Activated B cell treated with CpG ODN at 0.5 μM for 24 hours (primary cell): ENCODE data around the gene EFCAB8. TPM values are rescaled to one million over a fixed set of nuclear protein-coding genes. Genes with fewer than 3 reads are reported as not detected.

ENCODE experiments used
- ATAC-seq: fragments of 200-7000 bp; cut with Tn5 transposase; one replicate; pipeline ENCODE4 v1.10.0; 2021; ENCODE audit warnings: low read depth, mild to moderate bottlenecking, moderate library complexity
- CTCF ChIA-PET: fragments of 350-600 bp; sonication (Branson Sonifier 250); formaldehyde crosslinking; loops from one replicate; lab custom pipeline; 2021; ENCODE audit warnings: antibody characterized with exemption; lab: Charles Lee
- POLR2A ChIA-PET: fragments of 350-600 bp; sonication (Branson Sonifier 250); formaldehyde crosslinking; loops from one replicate; lab custom pipeline; 2021; ENCODE audit warnings: antibody characterized with exemption; lab: Charles Lee
- DNase-seq: peaks from one replicate; pipeline ENCODE4 v3.0.0; 2022
- H3K27ac Mint-ChIP-seq: one replicate; pipeline ENCODE4 v1.8.0; 2020; ENCODE audit warnings: mixed read lengths
- H3K27me3 Mint-ChIP-seq: one replicate; pipeline ENCODE4 v1.8.0; 2021; ENCODE audit warnings: mixed read lengths
- H3K36me3 Mint-ChIP-seq: one replicate; pipeline ENCODE4 v1.8.0; 2021; ENCODE audit warnings: low read depth, mixed read lengths
- H3K4me1 Mint-ChIP-seq: one replicate; pipeline ENCODE4 v1.8.0; 2021; ENCODE audit warnings: mixed read lengths
- H3K4me3 Mint-ChIP-seq: one replicate; pipeline ENCODE4 v1.8.0; 2020; ENCODE audit warnings: mild to moderate bottlenecking, mixed read lengths
- H3K9me3 Mint-ChIP-seq: one replicate; pipeline ENCODE4 v1.8.0; 2020; ENCODE audit warnings: mixed read lengths
- CTCF ChIP-seq: fragments of 200-600 bp; IDR thresholded peaks from one replicate; pipeline ENCODE4 v1.8.0; 2022; ENCODE audit warnings: antibody characterized with exemption, mild to moderate bottlenecking
- intact Hi-C: fragments of 100-400 bp; cut with micrococcal nuclease; formaldehyde crosslinking; loops from one replicate; pipeline ENCODE4 v1.15.1; 2024
- total RNA-seq: library from RNA; stranded (reverse); gene quantifications from 2 replicates; pipeline ENCODE4 v1.2.3, GENCODE V29; 2022

EFCAB8 gene
- total RNA-seq, 1 donor from 2014 or later, result 0.71 TPM

GRCh38 chr20:32885185-32885584 lies 26.5 kb downstream of the EFCAB8 start:
- DNase-seq, result no peak

GRCh38 chr20:32885952-32886351 lies 27.2 kb downstream of the EFCAB8 start:
- Mint-ChIP-seq H3K9me3 (no peaks in the 10 kb centered on the region), H3K36me3 (no peaks in the 10 kb centered on the region), H3K4me1 (no peaks in the 10 kb centered on the region), H3K4me3 (no peak overlapping the region), H3K27ac (no peak overlapping the region), H3K27me3 (no peaks in the 10 kb centered on the region)
- ATAC-seq (no peak), DNase-seq (no peak)
- CTCF ChIA-PET, result no interaction called here
- POLR2A ChIA-PET, result no interaction called here
- no peak for TF ChIP-seq CTCF
- intact Hi-C loops, result no loop called here

More at GRCh38 chr20:32885185-32885584, 26.5 kb downstream of the EFCAB8 start:
- no peak for TF ChIP-seq CTCF
- Mint-ChIP-seq H3K4me1 (no peaks in the 10 kb centered on the region), H3K4me3 (no peak overlapping the region), H3K36me3 (no peaks in the 10 kb centered on the region), H3K9me3 (no peaks in the 10 kb centered on the region), H3K27ac (no peak overlapping the region), H3K27me3 (no peaks in the 10 kb centered on the region)
- ChIA-PET CTCF (interaction anchor here (0.6 kb wide), 1 partner anchor 30 kb away, joined by 3 read pairs; no protein-coding TSS in a partner anchor), POLR2A (no interaction called here)
- no peak for ATAC-seq
- intact Hi-C loops, result no loop called here

- TF ChIP-seq CTCF, result no peak
- CTCF ChIA-PET, result no interaction called here
- Mint-ChIP-seq H3K9me3 (no peaks in the 10 kb centered on the region), H3K4me1 (no peaks in the 10 kb centered on the region), H3K36me3 (no peaks in the 10 kb centered on the region), H3K27ac (no peak overlapping the region), H3K4me3 (no peak overlapping the region), H3K27me3 (no peaks in the 10 kb centered on the region)
- DNase-seq, result no peak
- POLR2A ChIA-PET, result no interaction called here
- intact Hi-C loops, result no loop called here
- ATAC-seq, result no peak
Observed at GRCh38 chr20:32886652-32887051, 27.9 kb downstream of the EFCAB8 start.

GRCh38 chr20:32887492-32887891 lies 28.8 kb downstream of the EFCAB8 start:
- no peak for DNase-seq
- CTCF ChIA-PET, result no interaction called here
- no peak for TF ChIP-seq CTCF
- H3K4me1 Mint-ChIP-seq, result no peaks in the 10 kb centered on the region
- no peak overlapping the region for H3K4me3 Mint-ChIP-seq
- H3K27me3 Mint-ChIP-seq, result no peaks in the 10 kb centered on the region
- no peaks in the 10 kb centered on the region for H3K36me3 Mint-ChIP-seq
- no peak for ATAC-seq
- POLR2A ChIA-PET, result no interaction called here
- intact Hi-C loops, result no loop called here
- no peak overlapping the region for H3K27ac Mint-ChIP-seq
- H3K9me3 Mint-ChIP-seq, result no peaks in the 10 kb centered on the region

- H3K4me3 Mint-ChIP-seq, result no peak overlapping the region
- ChIA-PET POLR2A (no interaction called here), CTCF (no interaction called here)
- no peaks in the 10 kb centered on the region for H3K9me3 Mint-ChIP-seq
- ATAC-seq (no peak), DNase-seq (no peak)
- no peaks in the 10 kb centered on the region for H3K4me1 Mint-ChIP-seq
- TF ChIP-seq CTCF, result no peak
- no peaks in the 10 kb centered on the region for H3K27me3 Mint-ChIP-seq
- intact Hi-C loops, result no loop called here
- H3K27ac Mint-ChIP-seq, result no peak overlapping the region
- no peaks in the 10 kb centered on the region for H3K36me3 Mint-ChIP-seq
Observed at GRCh38 chr20:32888636-32889035, 29.9 kb downstream of the EFCAB8 start.
